Ishikawa (cell line): ENCODE measurements around the gene ATP5F1D.
A peak's percentile ranks its signal among the peaks of the same experiment; 100 is the strongest.

Source experiments
- CEBPB ChIP-seq: IDR thresholded peaks from 2 replicates; pipeline ENCODE4 v1.6.1; 2012
- CREB1 ChIP-seq: IDR thresholded peaks from 2 replicates; pipeline ENCODE4 v1.6.1; 2012; ENCODE audit warnings: low read depth
- EGR1 ChIP-seq: IDR thresholded peaks from 2 replicates; pipeline ENCODE4 v1.6.1; 2012
- EP300 ChIP-seq: IDR thresholded peaks from 2 replicates; pipeline ENCODE4 v1.6.1; 2012; ENCODE audit warnings: borderline replicate concordance
- FOXM1 ChIP-seq: IDR thresholded peaks from 2 replicates; pipeline ENCODE4 v1.6.1; 2012; ENCODE audit warnings: low read depth, borderline replicate concordance
- MAX ChIP-seq: IDR thresholded peaks from 2 replicates; pipeline ENCODE4 v1.6.1; 2012
- NFIC ChIP-seq: IDR thresholded peaks from 2 replicates; pipeline ENCODE4 v1.6.1; 2012
- RAD21 ChIP-seq: IDR thresholded peaks from 2 replicates; pipeline ENCODE4 v1.6.1; 2012; ENCODE audit warnings: low read depth
- REST ChIP-seq: IDR thresholded peaks from 2 replicates; pipeline ENCODE4 v1.6.1; 2012; ENCODE audit warnings: low read depth, mild to moderate bottlenecking
- TAF1 ChIP-seq: IDR thresholded peaks from 2 replicates; pipeline ENCODE4 v1.6.1; 2012; ENCODE audit warnings: low read depth, mild to moderate bottlenecking
- TCF12 ChIP-seq: IDR thresholded peaks from 2 replicates; pipeline ENCODE4 v1.6.1; 2012; ENCODE audit warnings: low read depth
- TEAD4 ChIP-seq: IDR thresholded peaks from 2 replicates; pipeline ENCODE4 v1.6.1; 2012
- YY1 ChIP-seq: IDR thresholded peaks from 2 replicates; pipeline ENCODE4 v1.6.1; 2012; ENCODE audit warnings: low read depth
- ZBTB7A ChIP-seq: IDR thresholded peaks from 2 replicates; pipeline ENCODE4 v1.6.1; 2012; ENCODE audit warnings: low read depth
- TF ChIP-seq, protein P1 (sequence below): IDR thresholded peaks from 2 replicates; pipeline ENCODE4 v1.6.1; 2012

The ATP5F1D gene

DNA sequence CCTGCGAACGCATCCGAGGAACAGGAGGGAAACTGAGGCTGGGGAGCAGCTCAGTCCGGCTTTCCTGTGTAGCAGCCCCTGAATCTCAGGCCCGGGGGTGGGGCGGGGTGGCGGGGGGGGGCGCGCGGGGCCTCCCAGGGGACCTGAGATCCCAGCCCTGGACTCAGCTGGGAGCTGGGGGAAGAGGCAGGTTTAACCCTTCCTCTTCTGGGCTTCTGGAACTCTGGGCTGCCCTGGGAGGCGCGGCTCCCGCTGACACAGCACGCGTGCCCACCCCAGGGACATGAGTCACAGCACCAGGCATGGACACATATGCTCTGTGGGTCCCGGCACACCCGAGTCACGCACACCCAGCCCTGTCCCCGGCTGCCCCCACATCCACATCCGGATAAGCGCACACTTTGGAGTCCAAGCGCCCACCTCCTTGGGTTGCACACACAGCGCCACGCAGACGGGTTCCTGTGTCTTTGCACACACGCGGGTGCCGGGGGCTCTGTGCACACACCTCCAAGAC lies 24.1 kb downstream of the ATP5F1D start:
- TF ChIP-seq CREB1 (no peak), TAF1 (no peak), TCF12 (no peak), RAD21 (no peak), EP300 (peak; percentile 3; the same call in 1 of the 2 replicates), TEAD4 (no peak)

DNA sequence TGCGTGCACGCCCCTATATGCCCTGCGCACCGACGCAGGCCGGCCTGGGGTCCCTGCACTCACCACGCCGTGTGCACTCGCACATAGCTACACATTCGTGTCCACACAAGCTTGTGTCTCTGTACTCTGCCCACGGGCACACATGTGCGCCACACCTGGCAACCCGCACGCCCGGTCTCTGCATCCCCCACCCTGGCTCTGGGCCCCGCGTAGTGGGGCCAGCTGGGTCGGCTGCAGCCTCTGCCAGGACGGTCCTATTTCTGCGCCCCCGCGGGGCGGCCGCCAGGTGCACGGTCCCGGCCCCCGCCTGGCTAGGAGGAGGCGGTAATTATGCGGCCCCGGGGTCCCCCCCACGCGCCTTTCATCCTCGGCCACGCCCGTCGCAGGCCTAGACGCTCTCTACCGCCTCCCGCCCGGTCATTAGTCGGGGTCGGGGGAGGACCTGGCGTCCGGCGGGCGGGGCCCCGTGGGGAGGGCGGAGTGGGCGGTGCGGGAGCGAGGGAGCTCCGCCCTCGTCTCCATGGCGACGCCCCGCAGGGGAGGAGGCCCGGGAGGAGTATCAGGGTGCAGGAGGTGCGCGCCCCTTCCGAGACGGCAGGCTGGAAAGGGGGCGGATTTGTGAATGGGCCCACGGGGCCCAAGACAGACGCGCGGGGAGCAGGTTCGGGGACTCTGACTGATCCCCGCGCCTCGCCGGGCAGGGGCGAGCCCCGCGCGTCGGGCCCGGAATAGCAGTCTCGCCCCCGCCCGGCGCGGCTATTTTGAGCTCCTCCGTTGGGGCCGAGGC lies 24.8 kb downstream of the ATP5F1D start:
- TF ChIP-seq TAF1 (no peak), REST (no peak), EP300 (peak; percentile 80), FOXM1 (peak; percentile 45), CREB1 (no peak), EGR1 (peak; percentile 89), YY1 (no peak), MAX (peak; percentile 33; the same call in 1 of the 2 replicates), RAD21 (no peak), TCF12 (peak; percentile 96), CEBPB (no peak), ZBTB7A (peak; percentile 89), TEAD4 (0 out of 2 replicates have a peak, but pooled peaks have one; percentile 10), NFIC (peak; percentile 86)
- TF ChIP-seq, protein P1, sequence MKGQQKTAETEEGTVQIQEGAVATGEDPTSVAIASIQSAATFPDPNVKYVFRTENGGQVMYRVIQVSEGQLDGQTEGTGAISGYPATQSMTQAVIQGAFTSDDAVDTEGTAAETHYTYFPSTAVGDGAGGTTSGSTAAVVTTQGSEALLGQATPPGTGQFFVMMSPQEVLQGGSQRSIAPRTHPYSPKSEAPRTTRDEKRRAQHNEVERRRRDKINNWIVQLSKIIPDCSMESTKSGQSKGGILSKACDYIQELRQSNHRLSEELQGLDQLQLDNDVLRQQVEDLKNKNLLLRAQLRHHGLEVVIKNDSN, result no peak

- TF ChIP-seq EGR1 (peak; percentile 78; the same call in 1 of the 2 replicates), ZBTB7A (peak; percentile 100), CREB1 (no peak), TAF1 (no peak), YY1 (no peak), MAX (0 out of 2 replicates have a peak, but pooled peaks have one; percentile 20), CEBPB (no peak), RAD21 (peak; percentile 83)
- TF ChIP-seq, protein P1, result no peak
These were observed 25.4 kb downstream of the ATP5F1D start for GRCh38 chr19:1266916-1267476.

DNA sequence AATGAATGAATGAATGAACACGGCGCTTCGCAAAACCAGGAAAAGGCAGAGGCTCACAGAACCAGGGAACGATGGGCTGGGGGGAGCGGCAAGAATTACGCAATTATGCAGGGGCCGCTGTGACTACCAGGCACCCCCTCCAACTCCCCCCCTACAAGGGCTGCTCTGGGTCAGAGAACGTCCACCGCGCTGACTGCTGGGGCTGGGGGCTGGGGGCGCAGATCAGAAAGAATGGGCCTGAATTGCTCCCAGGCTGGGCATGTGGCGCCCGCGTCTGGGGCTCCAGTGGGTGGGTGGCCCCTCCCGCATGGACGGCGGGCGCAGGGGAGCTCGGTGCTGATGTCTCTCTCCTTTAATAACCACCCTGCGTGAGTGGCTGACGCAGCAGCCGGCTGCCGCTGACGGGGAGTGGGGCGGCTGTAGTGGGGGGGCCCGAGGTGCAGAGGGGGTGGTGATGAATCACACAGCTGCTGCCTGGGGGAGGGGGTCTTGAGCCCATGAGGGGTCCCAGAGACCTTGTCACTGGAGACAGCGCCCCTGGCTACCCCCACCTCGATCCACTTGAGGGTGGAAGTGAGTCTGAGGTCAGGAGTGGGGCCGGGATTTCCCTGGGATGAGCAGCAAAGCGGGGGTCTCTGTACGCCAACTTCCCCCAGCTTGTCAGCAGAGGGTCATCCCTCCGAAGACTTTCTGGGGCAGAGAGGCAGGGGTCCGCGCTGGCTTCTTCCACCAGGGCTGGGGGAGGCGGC lies 26.1 kb downstream of the ATP5F1D start:
- peak; percentile 88 for TF ChIP-seq CEBPB
- no peak for TF ChIP-seq NFIC
- TF ChIP-seq TEAD4, result no peak
- TF ChIP-seq, protein P1, result no peak
- no peak for TF ChIP-seq RAD21
- TF ChIP-seq EGR1, result no peak
- no peak for TF ChIP-seq MAX
- TF ChIP-seq EP300, result no peak
- TF ChIP-seq TAF1, result 0 out of 2 replicates have a peak, but pooled peaks have one; percentile 27
- TF ChIP-seq REST, result no peak
- no peak for TF ChIP-seq FOXM1
- no peak for TF ChIP-seq CREB1
- no peak for TF ChIP-seq YY1
- no peak for TF ChIP-seq TCF12
- no peak for TF ChIP-seq ZBTB7A
